HepG2 (cell line): ENCODE data around the gene ZNF446. TPM values are rescaled to one million over a fixed set of nuclear protein-coding genes. Genes with fewer than 3 reads are reported as not detected.

Experiments
- CC2D1A ChIP-seq: sonication (generic); formaldehyde crosslinking; IDR thresholded peaks from 2 replicates; pipeline ENCODE4 v1.8.1; 2023; ENCODE audit warnings: mild to moderate bottlenecking, missing genetic modification reagents
- FOSL2 ChIP-seq: sonication (generic); formaldehyde crosslinking; IDR thresholded peaks from 2 replicates; pipeline ENCODE4 v1.4.0; 2020; ENCODE audit warnings: missing genetic modification reagents
- KDM5A ChIP-seq: fragments of 200-600 bp; sonication (generic); IDR thresholded peaks from 2 replicates; pipeline ENCODE4 v1.7.0; 2018; ENCODE audit warnings: antibody characterized with exemption, mild to moderate bottlenecking, low read length, borderline replicate concordance
- NFRKB ChIP-seq: fragments of 450-650 bp; IDR thresholded peaks from 2 replicates; pipeline ENCODE4 v1.6.1; 2017
- PHF8 ChIP-seq: sonication (generic); formaldehyde crosslinking; IDR thresholded peaks from 2 replicates; pipeline ENCODE4 v1.5.0; 2020; ENCODE audit warnings: missing genetic modification reagents
- RORA ChIP-seq: sonication (generic); formaldehyde crosslinking; IDR thresholded peaks from 2 replicates; pipeline ENCODE4 v1.5.0; 2020; ENCODE audit warnings: mild to moderate bottlenecking, missing genetic modification reagents, moderate library complexity
- SIN3B ChIP-seq: fragments of 150-350 bp; IDR thresholded peaks from 2 replicates; pipeline ENCODE4 v1.6.1; 2014; ENCODE audit warnings: low read length
- ZBTB7B ChIP-seq: sonication (generic); formaldehyde crosslinking; IDR thresholded peaks from 2 replicates; pipeline ENCODE4 v1.4.0; 2020; ENCODE audit warnings: missing genetic modification reagents
- ZFP62 ChIP-seq: sonication (generic); formaldehyde crosslinking; IDR thresholded peaks from 2 replicates; pipeline ENCODE4 v1.4.0; 2020; ENCODE audit warnings: missing genetic modification reagents
- ZNF468 ChIP-seq: sonication (generic); formaldehyde crosslinking; IDR thresholded peaks from 2 replicates; pipeline ENCODE4 v1.8.0; 2022; ENCODE audit warnings: mild to moderate bottlenecking, moderate library complexity, missing genetic modification reagents
- ZNF563 ChIP-seq: sonication (generic); formaldehyde crosslinking; IDR thresholded peaks from 2 replicates; pipeline ENCODE4 v1.8.0; 2022; ENCODE audit warnings: mild to moderate bottlenecking, moderate library complexity, missing genetic modification reagents
- ZNF629 ChIP-seq: sonication (generic); formaldehyde crosslinking; conservative IDR thresholded peaks from 2 replicates; pipeline ENCODE4 v1.5.0; 2020; ENCODE audit warnings: missing genetic modification reagents
- ZSCAN25 ChIP-seq: sonication (generic); formaldehyde crosslinking; IDR thresholded peaks from 2 replicates; pipeline ENCODE4 v1.8.0; 2022; ENCODE audit warnings: mild to moderate bottlenecking, missing genetic modification reagents
- polyA plus RNA-seq, 8 experiments: library from polyadenylated mRNA; depleted of rRNA in 3 of 8; stranded (reverse) in 7 of 8; unstranded in 1 of 8; fragments of >200 nt; fragmentation: Illumina TruSeq in 4 of 8; extraction: Trizol in 4 of 8; gene quantifications; 2 replicates each; pipeline versions ENCODE4 v1.2.1 to v1.2.3, GENCODE V29; 2011 to 2016; ENCODE audit warnings: low read depth in 4 of 8, missing spikeins in 1 of 8, mixed read lengths in 1 of 8; ENCODE audit not compliant: insufficient read depth in 1 of 8
- total RNA-seq, 5 experiments: library from RNA; depleted of rRNA; stranded (reverse); fragments of >200 nt; fragmentation: Illumina TruSeq; extraction: Trizol; gene quantifications; 2 replicates each; pipeline ENCODE4 v1.2.3, GENCODE V29; 2016; ENCODE audit warnings: low read depth in 1 of 5
- TF ChIP-seq, protein P1 (sequence below): IDR thresholded peaks from 2 replicates; pipeline ENCODE4 v1.6.1; 2016
- TF ChIP-seq, protein P2 (sequence below): sonication (generic); formaldehyde crosslinking; IDR thresholded peaks from 2 replicates; pipeline ENCODE4 v1.5.1; 2020; ENCODE audit warnings: mild to moderate bottlenecking, missing genetic modification reagents, borderline replicate concordance
- TF ChIP-seq, protein P3 (sequence below): sonication (generic); formaldehyde crosslinking; IDR thresholded peaks from 2 replicates; pipeline ENCODE4 v1.5.0; 2020; ENCODE audit warnings: missing genetic modification reagents
- TF ChIP-seq, protein P4 (sequence below): sonication (generic); formaldehyde crosslinking; IDR thresholded peaks from 2 replicates; pipeline ENCODE4 v1.4.0; 2020; ENCODE audit warnings: missing genetic modification reagents
- TF ChIP-seq, protein P5 (sequence below): sonication (generic); formaldehyde crosslinking; IDR thresholded peaks from 2 replicates; pipeline ENCODE4 v1.5.1; 2020; ENCODE audit warnings: missing genetic modification reagents, mild to moderate bottlenecking, borderline replicate concordance

The ZNF446 gene
- total and polyA plus RNA-seq, 2 of the 13 experiments (the other 11 are each of a cell fraction or from before 2014, with no cell fraction given): 3.0 to 3.6 TPM

DNA sequence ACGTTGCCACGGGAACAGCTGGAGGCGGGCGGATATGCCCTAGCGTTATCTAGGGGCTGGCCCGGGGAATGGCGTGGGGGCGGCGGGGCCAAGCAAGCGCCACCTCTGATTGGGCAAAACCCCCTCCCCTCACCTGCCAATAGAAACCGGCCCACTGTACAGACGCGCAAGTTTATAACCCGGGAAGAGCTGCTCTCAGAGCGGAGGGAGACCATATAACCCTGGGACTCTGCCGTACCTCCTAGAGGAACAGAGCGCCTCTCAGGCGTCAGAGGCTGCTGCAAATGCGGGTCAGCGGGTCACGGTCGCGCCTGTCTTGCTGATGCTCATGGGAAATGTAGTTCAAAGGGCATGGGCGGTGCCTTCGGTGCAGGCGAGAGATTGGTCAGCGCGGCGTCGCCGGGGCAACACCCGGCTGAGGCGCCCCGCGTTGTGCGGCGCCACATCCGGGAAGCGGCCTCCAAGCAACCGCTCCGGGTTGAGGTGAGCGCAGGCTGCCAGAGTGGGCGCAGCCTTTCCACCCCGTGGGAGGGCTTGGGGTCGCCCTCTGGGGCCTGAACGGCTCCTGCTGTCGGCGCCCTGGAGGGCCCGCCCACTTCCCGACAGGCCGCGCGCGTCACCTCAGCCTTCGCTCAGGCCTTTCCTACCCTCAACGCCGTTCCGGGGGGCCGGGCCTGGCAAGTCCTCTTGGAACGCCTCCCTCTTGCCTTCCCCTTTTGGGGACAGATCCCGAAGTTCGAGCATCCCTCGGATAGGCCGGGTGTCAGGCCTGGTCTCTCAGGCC is at the start of gene ZNF446 (continued):
- TF ChIP-seq, protein P1, sequence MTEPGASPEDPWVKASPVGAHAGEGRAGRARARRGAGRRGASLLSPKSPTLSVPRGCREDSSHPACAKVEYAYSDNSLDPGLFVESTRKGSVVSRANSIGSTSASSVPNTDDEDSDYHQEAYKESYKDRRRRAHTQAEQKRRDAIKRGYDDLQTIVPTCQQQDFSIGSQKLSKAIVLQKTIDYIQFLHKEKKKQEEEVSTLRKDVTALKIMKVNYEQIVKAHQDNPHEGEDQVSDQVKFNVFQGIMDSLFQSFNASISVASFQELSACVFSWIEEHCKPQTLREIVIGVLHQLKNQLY (CRISPR knock-in tag): no peak
- TF ChIP-seq KDM5A (peak; percentile 67; the same call in 1 of the 2 replicates), ZSCAN25 (peak; percentile 19), RORA (CRISPR knock-in tag) (no peak), ZFP62 (CRISPR knock-in tag) (0 out of 2 replicates have a peak, but pooled peaks have one; percentile 46), ZBTB7B (CRISPR knock-in tag) (peak; percentile 73; the same call in 1 of the 2 replicates), PHF8 (CRISPR knock-in tag) (peak; percentile 76), ZNF468 (no peak), SIN3B (no peak), ZNF563 (CRISPR knock-in tag) (peak; percentile 66; the same call in 1 of the 2 replicates), CC2D1A (CRISPR knock-in tag) (no peak), ZNF629 (CRISPR knock-in tag) (peak; percentile 65), FOSL2 (CRISPR knock-in tag) (peak; percentile 46), NFRKB (no peak)
- TF ChIP-seq, protein P2, sequence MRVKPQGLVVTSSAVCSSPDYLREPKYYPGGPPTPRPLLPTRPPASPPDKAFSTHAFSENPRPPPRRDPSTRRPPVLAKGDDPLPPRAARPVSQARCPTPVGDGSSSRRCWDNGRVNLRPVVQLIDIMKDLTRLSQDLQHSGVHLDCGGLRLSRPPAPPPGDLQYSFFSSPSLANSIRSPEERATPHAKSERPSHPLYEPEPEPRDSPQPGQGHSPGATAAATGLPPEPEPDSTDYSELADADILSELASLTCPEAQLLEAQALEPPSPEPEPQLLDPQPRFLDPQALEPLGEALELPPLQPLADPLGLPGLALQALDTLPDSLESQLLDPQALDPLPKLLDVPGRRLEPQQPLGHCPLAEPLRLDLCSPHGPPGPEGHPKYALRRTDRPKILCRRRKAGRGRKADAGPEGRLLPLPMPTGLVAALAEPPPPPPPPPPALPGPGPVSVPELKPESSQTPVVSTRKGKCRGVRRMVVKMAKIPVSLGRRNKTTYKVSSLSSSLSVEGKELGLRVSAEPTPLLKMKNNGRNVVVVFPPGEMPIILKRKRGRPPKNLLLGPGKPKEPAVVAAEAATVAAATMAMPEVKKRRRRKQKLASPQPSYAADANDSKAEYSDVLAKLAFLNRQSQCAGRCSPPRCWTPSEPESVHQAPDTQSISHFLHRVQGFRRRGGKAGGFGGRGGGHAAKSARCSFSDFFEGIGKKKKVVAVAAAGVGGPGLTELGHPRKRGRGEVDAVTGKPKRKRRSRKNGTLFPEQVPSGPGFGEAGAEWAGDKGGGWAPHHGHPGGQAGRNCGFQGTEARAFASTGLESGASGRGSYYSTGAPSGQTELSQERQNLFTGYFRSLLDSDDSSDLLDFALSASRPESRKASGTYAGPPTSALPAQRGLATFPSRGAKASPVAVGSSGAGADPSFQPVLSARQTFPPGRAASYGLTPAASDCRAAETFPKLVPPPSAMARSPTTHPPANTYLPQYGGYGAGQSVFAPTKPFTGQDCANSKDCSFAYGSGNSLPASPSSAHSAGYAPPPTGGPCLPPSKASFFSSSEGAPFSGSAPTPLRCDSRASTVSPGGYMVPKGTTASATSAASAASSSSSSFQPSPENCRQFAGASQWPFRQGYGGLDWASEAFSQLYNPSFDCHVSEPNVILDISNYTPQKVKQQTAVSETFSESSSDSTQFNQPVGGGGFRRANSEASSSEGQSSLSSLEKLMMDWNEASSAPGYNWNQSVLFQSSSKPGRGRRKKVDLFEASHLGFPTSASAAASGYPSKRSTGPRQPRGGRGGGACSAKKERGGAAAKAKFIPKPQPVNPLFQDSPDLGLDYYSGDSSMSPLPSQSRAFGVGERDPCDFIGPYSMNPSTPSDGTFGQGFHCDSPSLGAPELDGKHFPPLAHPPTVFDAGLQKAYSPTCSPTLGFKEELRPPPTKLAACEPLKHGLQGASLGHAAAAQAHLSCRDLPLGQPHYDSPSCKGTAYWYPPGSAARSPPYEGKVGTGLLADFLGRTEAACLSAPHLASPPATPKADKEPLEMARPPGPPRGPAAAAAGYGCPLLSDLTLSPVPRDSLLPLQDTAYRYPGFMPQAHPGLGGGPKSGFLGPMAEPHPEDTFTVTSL (CRISPR knock-in tag): no peak
- TF ChIP-seq, protein P3, sequence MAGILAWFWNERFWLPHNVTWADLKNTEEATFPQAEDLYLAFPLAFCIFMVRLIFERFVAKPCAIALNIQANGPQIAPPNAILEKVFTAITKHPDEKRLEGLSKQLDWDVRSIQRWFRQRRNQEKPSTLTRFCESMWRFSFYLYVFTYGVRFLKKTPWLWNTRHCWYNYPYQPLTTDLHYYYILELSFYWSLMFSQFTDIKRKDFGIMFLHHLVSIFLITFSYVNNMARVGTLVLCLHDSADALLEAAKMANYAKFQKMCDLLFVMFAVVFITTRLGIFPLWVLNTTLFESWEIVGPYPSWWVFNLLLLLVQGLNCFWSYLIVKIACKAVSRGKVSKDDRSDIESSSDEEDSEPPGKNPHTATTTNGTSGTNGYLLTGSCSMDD: no peak
- TF ChIP-seq, protein P4, sequence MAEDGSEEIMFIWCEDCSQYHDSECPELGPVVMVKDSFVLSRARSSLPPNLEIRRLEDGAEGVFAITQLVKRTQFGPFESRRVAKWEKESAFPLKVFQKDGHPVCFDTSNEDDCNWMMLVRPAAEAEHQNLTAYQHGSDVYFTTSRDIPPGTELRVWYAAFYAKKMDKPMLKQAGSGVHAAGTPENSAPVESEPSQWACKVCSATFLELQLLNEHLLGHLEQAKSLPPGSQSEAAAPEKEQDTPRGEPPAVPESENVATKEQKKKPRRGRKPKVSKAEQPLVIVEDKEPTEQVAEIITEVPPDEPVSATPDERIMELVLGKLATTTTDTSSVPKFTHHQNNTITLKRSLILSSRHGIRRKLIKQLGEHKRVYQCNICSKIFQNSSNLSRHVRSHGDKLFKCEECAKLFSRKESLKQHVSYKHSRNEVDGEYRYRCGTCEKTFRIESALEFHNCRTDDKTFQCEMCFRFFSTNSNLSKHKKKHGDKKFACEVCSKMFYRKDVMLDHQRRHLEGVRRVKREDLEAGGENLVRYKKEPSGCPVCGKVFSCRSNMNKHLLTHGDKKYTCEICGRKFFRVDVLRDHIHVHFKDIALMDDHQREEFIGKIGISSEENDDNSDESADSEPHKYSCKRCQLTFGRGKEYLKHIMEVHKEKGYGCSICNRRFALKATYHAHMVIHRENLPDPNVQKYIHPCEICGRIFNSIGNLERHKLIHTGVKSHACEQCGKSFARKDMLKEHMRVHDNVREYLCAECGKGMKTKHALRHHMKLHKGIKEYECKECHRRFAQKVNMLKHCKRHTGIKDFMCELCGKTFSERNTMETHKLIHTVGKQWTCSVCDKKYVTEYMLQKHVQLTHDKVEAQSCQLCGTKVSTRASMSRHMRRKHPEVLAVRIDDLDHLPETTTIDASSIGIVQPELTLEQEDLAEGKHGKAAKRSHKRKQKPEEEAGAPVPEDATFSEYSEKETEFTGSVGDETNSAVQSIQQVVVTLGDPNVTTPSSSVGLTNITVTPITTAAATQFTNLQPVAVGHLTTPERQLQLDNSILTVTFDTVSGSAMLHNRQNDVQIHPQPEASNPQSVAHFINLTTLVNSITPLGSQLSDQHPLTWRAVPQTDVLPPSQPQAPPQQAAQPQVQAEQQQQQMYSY (CRISPR knock-in tag): peak; percentile 46; the same call in 1 of the 2 replicates
- TF ChIP-seq, protein P5, sequence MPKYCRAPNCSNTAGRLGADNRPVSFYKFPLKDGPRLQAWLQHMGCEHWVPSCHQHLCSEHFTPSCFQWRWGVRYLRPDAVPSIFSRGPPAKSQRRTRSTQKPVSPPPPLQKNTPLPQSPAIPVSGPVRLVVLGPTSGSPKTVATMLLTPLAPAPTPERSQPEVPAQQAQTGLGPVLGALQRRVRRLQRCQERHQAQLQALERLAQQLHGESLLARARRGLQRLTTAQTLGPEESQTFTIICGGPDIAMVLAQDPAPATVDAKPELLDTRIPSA: no peak; the same call in 1 of the 2 replicates
